Choroid plexus epithelial cell (primary cell): ENCODE data around the gene SATB2.
A peak's percentile ranks its signal among the peaks of the same experiment; 100 is the strongest.

Experiments used
- DNase-seq: peaks from one replicate; pipeline ENCODE4 v3.0.0-alpha.2; 2010; ENCODE audit warnings: low read depth
- H3K4me3 ChIP-seq: 2 replicates; pipeline ENCODE4 v1.5.1; 2011; ENCODE audit warnings: low read depth, mild to moderate bottlenecking, control low read depth, low read length, moderate library complexity
- CTCF ChIP-seq: conservative IDR thresholded peaks from 2 replicates; pipeline ENCODE4 v1.5.1; 2011; ENCODE audit warnings: low read depth, mild to moderate bottlenecking, control low read depth, inconsistent platforms, low read length, moderate library complexity

The SATB2 gene

GRCh38 chr2:199404841-199405240 lies 52.9 kb downstream of the SATB2 start:
- TF ChIP-seq CTCF = no peak
- DNase-seq = peak; percentile 41
- no peak overlapping the region for H3K4me3 ChIP-seq

- DNase-seq = no peak
- H3K4me3 ChIP-seq = no peak overlapping the region
- no peak for TF ChIP-seq CTCF
Measured at GRCh38 chr2:199395311-199395710, 62.4 kb downstream of the SATB2 start.

- no peak for DNase-seq
- TF ChIP-seq CTCF = no peak
- H3K4me3 ChIP-seq = no peak overlapping the region
Measured at GRCh38 chr2:199392363-199392762, 65.4 kb downstream of the SATB2 start.

- no peak for DNase-seq
Measured at GRCh38 chr2:199388728-199389268, 68.9 kb downstream of the SATB2 start.

GRCh38 chr2:199384043-199384442 lies 73.7 kb downstream of the SATB2 start:
- no peak for DNase-seq
- no peak for TF ChIP-seq CTCF
- H3K4me3 ChIP-seq = no peak overlapping the region

More at GRCh38 chr2:199388728-199389268, 68.9 kb downstream of the SATB2 start:
- H3K4me3 ChIP-seq = no peak overlapping the region
- TF ChIP-seq CTCF = no peak

GRCh38 chr2:199383021-199383420 lies 74.7 kb downstream of the SATB2 start:
- no peak for TF ChIP-seq CTCF
- no peak overlapping the region for H3K4me3 ChIP-seq
- DNase-seq = no peak

- H3K4me3 ChIP-seq = no peak overlapping the region
- peak; percentile 37 for DNase-seq
- TF ChIP-seq CTCF = no peak
Measured at GRCh38 chr2:199382091-199382490, 75.6 kb downstream of the SATB2 start.
